Activated naive CD4-positive, alpha-beta T cell treated with anti-CD3 and anti-CD28 coated beads, Interleukin-2, amount 50 U/mL, for 72 hours (primary cell): ENCODE results near the gene DCDC2C. TPM values are rescaled to one million over a fixed set of nuclear protein-coding genes. Genes with fewer than 3 reads are reported as not detected.
A peak's percentile ranks its signal among the peaks of the same experiment; 100 is the strongest.

Experiments used
- ATAC-seq, 2 donors: fragments of 150-1000 bp; cut with Tn5 transposase; 2 replicates each; pipeline ENCODE4 v1.10.0; 2021; ENCODE audit warnings: mild to moderate bottlenecking in 2 of 2, moderate library complexity in 2 of 2
- DNase-seq, 2 donors: peaks; one replicate each; pipeline ENCODE4 v3.0.0; 2021 to 2022; ENCODE audit warnings: low spot score in 2 of 2
- H3K27ac Mint-ChIP-seq, 2 donors: one replicate each; pipeline ENCODE4 v1.8.0; 2022; ENCODE audit warnings: mild to moderate bottlenecking in 2 of 2, mixed read lengths in 2 of 2
- H3K36me3 Mint-ChIP-seq, 2 donors: one replicate each; pipeline ENCODE4 v1.8.0; 2022; ENCODE audit warnings: mixed read lengths in 2 of 2
- H3K9me3 Mint-ChIP-seq, 2 donors: one replicate each; pipeline ENCODE4 v1.8.0; 2022; ENCODE audit warnings: mixed read lengths in 2 of 2
- total RNA-seq, 2 donors: library from RNA; stranded (reverse); gene quantifications; one replicate each; pipeline ENCODE4 v1.2.3, GENCODE V29; 2022

Gene DCDC2C
- total RNA-seq, 2 donors from 2014 or later: not detected

DNA sequence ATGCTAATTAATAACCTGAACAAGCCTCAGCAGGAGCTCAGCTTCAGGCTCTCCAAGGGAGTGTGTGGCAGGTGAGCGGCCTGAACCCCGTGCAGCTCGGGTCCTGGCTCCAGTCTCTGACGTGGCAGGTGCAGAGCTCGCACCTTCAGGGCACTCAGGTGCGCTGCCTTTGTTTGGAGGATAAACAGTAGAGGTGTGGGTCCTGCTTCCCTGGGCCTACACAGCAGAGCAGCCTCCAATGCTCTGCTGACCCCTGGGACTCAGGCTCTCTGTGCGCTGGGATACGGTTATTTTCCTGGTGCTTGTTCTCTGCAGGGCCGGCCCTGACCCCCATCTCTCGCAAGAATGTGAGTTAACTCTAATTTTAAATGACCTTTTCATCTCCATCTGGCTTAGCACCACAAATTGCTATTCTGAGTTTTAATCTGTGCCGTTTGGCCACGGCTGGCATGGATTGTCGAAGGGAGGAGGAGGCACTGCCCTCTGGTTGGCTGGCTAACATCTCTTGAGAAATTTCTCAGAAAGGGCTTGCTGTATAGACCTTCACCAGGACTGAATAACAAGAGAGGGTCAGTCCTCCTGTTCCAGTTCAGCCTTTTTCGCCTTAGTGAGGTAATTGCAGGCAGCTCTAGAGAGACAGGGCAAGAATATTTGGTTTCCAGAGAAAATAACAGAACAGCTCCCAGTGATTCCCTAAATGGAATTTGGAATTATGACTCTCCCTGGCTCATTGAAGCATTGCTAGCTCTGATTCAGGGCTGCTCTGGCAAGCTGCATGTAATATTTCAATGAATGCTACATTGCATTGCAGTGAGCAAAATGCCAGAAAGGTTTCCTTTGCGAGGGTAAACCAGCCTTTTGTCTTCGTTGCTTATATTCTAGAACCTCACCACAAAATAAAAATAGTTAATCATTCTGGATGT, 161.8 kb downstream of the DCDC2C start:
- Mint-ChIP-seq H3K36me3 (no peaks in the 10 kb centered on the region), H3K9me3 (no peaks in the 10 kb centered on the region), H3K27ac (no peak overlapping the region)
- ATAC-seq: no peak
- no peak for DNase-seq

DNA sequence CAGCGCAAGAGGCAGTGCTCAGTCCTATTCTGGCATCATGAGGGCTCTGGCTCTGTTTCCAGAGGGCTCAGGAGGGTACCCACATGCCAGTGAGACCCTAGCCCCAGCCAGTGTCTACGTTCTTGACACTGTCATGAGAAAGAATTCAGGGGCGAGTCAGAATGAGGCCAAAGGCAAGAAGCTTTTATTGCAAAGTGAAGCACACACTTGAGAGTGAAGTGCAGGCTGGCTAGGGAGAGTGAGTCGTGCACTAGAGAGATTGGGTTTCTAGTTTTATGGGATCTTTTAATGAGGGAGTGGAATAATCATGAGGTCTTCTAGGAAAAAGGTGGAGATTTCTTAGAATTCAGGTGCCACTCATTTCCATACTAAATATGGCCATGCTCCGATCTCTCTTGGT, 164.1 kb downstream of the DCDC2C start:
- no peaks in the 10 kb centered on the region for H3K36me3 Mint-ChIP-seq
- DNase-seq: no peak

GRCh38 chr2:3868012-3868805, 164.8 kb downstream of the DCDC2C start:
- Mint-ChIP-seq H3K36me3 (no peaks in the 10 kb centered on the region), H3K27ac (peak overlapping the region in 1 of 2 donors; percentile 31), H3K9me3 (no peaks in the 10 kb centered on the region)
- DNase-seq (no peak), ATAC-seq (no peak)

More for the DNA sequence above, 164.1 kb downstream of the DCDC2C start:
- ATAC-seq: no peak
- Mint-ChIP-seq H3K27ac (no peak overlapping the region), H3K9me3 (no peaks in the 10 kb centered on the region)

GRCh38 chr2:3870222-3870621, 166.8 kb downstream of the DCDC2C start:
- Mint-ChIP-seq H3K9me3 (no peaks in the 10 kb centered on the region), H3K36me3 (no peaks in the 10 kb centered on the region), H3K27ac (no peak overlapping the region)
- ATAC-seq (no peak), DNase-seq (no peak)

DNA sequence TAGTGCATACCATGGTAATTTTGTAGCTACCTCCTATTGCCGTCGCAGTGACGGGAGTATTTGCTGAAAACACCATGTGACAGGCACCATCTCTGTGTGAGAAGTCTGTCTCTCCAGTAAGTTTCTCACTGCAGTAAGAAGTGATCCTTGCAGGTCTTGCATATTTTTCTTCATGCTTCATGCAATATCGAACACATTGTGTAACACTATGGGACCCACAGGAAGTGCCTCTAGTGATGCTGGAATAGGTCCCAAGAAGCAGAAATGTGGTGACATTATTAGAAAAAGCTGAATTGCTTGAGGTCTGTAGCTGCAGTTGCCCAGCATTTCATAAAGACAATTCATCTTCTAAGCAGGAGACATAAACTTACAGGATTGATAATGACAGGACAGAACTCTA, 167.6 kb downstream of the DCDC2C start:
- DNase-seq (no peak), ATAC-seq (no peak)
- H3K36me3 Mint-ChIP-seq: no peaks in the 10 kb centered on the region
- no peak overlapping the region for H3K27ac Mint-ChIP-seq
- no peaks in the 10 kb centered on the region for H3K9me3 Mint-ChIP-seq

DNA sequence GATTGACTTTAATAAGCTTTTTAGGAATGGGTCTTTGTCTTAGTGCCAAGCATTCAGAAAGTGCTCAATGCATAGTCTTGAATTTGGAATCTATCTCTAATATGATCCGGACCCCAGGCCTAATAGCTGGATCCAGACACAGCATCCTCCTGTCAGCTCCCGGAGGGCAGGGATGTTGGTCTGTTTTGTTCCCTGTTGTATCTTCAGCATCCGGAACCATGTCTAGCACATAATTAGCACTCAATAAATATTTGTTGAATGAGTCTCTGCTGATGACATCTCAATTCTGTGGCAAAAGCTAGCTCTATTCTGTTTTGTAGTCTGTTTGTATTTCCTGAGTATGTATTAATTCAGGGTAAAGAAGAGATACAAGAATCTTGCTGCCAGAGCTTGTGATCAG, 169.1 kb downstream of the DCDC2C start:
- no peaks in the 10 kb centered on the region for H3K36me3 Mint-ChIP-seq
- no peak overlapping the region for H3K27ac Mint-ChIP-seq
- ATAC-seq: no peak
- no peak for DNase-seq
- H3K9me3 Mint-ChIP-seq: no peaks in the 10 kb centered on the region

- Mint-ChIP-seq H3K27ac (no peak overlapping the region), H3K36me3 (no peaks in the 10 kb centered on the region), H3K9me3 (no peaks in the 10 kb centered on the region)
- DNase-seq: no peak
- ATAC-seq: no peak
Measured at GRCh38 chr2:3873899-3874298, 170.5 kb downstream of the DCDC2C start.

DNA sequence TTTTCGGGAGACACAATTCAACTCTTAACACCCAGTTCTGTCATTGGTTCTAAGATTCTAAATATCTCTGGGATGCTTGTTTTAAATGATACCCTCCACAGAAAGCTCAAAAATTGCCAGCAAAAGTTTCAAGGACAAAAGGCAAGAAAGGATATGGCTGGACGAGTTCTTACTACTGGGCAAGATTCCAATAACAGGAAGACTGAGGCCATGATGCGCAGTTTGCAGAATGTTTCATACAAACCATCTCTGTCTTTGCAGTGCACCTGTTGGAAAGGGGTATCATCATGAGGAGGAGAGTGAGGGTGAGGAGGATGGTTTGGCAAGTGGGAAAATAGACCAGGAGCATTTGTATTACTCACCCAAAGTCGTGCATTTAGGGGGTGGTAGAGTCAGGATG, 172.8 kb downstream of the DCDC2C start:
- peak overlapping the region in 1 of 2 donors; percentile 61 for H3K27ac Mint-ChIP-seq
- H3K36me3 Mint-ChIP-seq: no peaks in the 10 kb centered on the region
- no peak for DNase-seq
- H3K9me3 Mint-ChIP-seq: no peaks in the 10 kb centered on the region
- ATAC-seq: no peak

DNA sequence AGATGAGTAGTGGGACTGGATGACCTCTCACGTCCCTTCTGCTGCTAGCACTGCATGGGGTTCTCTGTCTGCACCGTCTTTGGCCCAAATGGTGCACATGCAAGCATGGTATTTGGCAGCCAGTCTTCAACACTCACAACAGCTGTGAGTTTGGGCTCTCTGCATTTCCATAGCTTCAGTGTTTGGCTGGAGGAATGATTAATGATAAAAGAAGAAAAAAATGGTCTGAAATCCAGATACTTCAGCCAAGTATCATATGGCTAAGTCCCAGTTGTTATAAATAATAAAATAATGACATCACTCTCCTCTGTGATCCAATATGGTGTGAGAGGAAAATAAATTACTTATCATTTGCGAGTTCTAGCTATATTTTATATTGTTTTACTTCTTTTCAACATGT, 173.3 kb downstream of the DCDC2C start:
- ATAC-seq (no peak), DNase-seq (no peak)
- Mint-ChIP-seq H3K36me3 (no peaks in the 10 kb centered on the region), H3K27ac (no peak overlapping the region), H3K9me3 (no peaks in the 10 kb centered on the region)

GRCh38 chr2:3885629-3886628, 182.6 kb downstream of the DCDC2C start:
- no peaks in the 10 kb centered on the region for H3K36me3 Mint-ChIP-seq
- DNase-seq: no peak

GRCh38 chr2:3895021-3895420, 191.6 kb downstream of the DCDC2C start:
- ATAC-seq (no peak), DNase-seq (no peak)
- Mint-ChIP-seq H3K9me3 (peaks cover 9% of the 10 kb centered on the region in 2 donors), H3K36me3 (no peaks in the 10 kb centered on the region), H3K27ac (no peak overlapping the region)

More at GRCh38 chr2:3885629-3886628, 182.6 kb downstream of the DCDC2C start:
- Mint-ChIP-seq H3K9me3 (no peaks in the 10 kb centered on the region), H3K27ac (no peak overlapping the region)
- no peak for ATAC-seq

Other genes starting within 250 kb of the DCDC2C start
- gene ADI1, start 184.0 kb upstream of the DCDC2C start, total RNA-seq: 10 to 100 TPM; 29.3 to 39.3 TPM
- 10 to 100 TPM; 18.3 to 21.9 TPM for gene RNASEH1, start 145.2 kb upstream of the DCDC2C start, total RNA-seq
- 1,000 to 10,000 TPM; 1,548 to 2,231 TPM for gene RPS7, start 128.3 kb upstream of the DCDC2C start, total RNA-seq
- not detected for gene COLEC11, start 108.5 kb upstream of the DCDC2C start, total RNA-seq
- gene ALLC, start 45.4 kb upstream of the DCDC2C start, total RNA-seq: not detected